SK-N-SH (cell line): ENCODE data around the gene PLSCR2. TPM values are rescaled to one million over a fixed set of nuclear protein-coding genes. Genes with fewer than 3 reads are reported as not detected.

Source experiments
- CTCF ChIA-PET: fragments of 300-600, 350-600 bp; formaldehyde crosslinking; extraction: SDS; loops from one replicate; lab custom pipeline; 2021; lab: Yijun Ruan, JAX
- POLR2A ChIA-PET: fragments of 350-600 bp; sonication (Branson Sonifier 250); formaldehyde crosslinking; extraction: SDS; loops from one replicate; lab custom pipeline; 2020; ENCODE audit warnings: antibody characterized with exemption, inconsistent platforms; lab: Yijun Ruan, JAX
- DNase-seq: peaks from one replicate; pipeline ENCODE4 v3.0.0; 2012
- H2AFZ ChIP-seq: fragments of 200-600 bp; sonication (generic); 2 replicates; pipeline ENCODE4 v1.8.1; 2016; ENCODE audit warnings: antibody characterized with exemption, mild to moderate bottlenecking, low read depth
- H3F3A ChIP-seq: fragments of 200-600 bp; sonication (generic); replicated peaks from 2 replicates; pipeline ENCODE3; 2016; ENCODE audit warnings: antibody characterized with exemption, mild to moderate bottlenecking; ENCODE audit not compliant: insufficient read depth
- H3K27ac ChIP-seq, 2 experiments: fragments of 200-500 bp in 1 of 2; fragments of 200-600 bp in 1 of 2; sonication (Bioruptor generic) in 1 of 2; sonication (generic), shearing (Covaris generic) in 1 of 2; 2 replicates each; pipeline versions ENCODE4 v1.5.1 to v1.6.1; 2014 to 2016; ENCODE audit warnings: low read depth in 2 of 2, inconsistent platforms in 1 of 2, low read length in 1 of 2, mild to moderate bottlenecking in 1 of 2, mixed read lengths in 1 of 2
- H3K27me3 ChIP-seq: fragments of 200-600 bp; sonication (generic), shearing (Covaris generic); 2 replicates; pipeline ENCODE4 v1.6.1; 2016; ENCODE audit warnings: mixed run types; ENCODE audit not compliant: insufficient read depth
- H3K36me3 ChIP-seq, 2 experiments: fragments of 200-500 bp in 1 of 2; fragments of 200-600 bp in 1 of 2; sonication (Bioruptor generic) in 1 of 2; sonication (generic) in 1 of 2; replicated peaks in 1 of 2; 2 replicates each; pipeline versions ENCODE3 to v1.5.1; 2014 to 2016; ENCODE audit warnings: low read length in 1 of 2, mild to moderate bottlenecking in 1 of 2; ENCODE audit not compliant: insufficient read depth in 2 of 2, control insufficient read depth in 1 of 2
- H3K4me1 ChIP-seq, 2 experiments: fragments of 200-500 bp in 1 of 2; fragments of 200-600 bp in 1 of 2; sonication (Bioruptor generic) in 1 of 2; sonication (generic), shearing (Covaris generic) in 1 of 2; 2 replicates each; pipeline versions ENCODE4 v1.5.1 to v1.6.1; 2014 to 2016; ENCODE audit warnings: low read depth in 1 of 2, low read length in 1 of 2, mixed run types in 1 of 2; ENCODE audit not compliant: insufficient read depth in 2 of 2, control insufficient read depth in 1 of 2
- H3K4me2 ChIP-seq: fragments of 200-600 bp; sonication (generic), shearing (Covaris generic); 2 replicates; pipeline ENCODE4 v1.6.1; 2017; ENCODE audit warnings: mixed run types
- H3K4me3 ChIP-seq, 2 experiments: fragments of 200-500 bp in 1 of 2; fragments of 200-600 bp in 1 of 2; sonication (Bioruptor generic) in 1 of 2; sonication (generic), shearing (Covaris generic) in 1 of 2; 2 replicates each; pipeline versions ENCODE4 v1.5.1 to v1.8.1; 2014 to 2016; ENCODE audit warnings: low read depth in 2 of 2, inconsistent platforms in 1 of 2, low read length in 1 of 2, mild to moderate bottlenecking in 1 of 2, mixed read lengths in 1 of 2, moderate library complexity in 1 of 2
- H3K79me2 ChIP-seq: fragments of 200-600 bp; sonication (generic); 2 replicates; pipeline ENCODE4 v1.8.1; 2017; ENCODE audit warnings: mild to moderate bottlenecking; ENCODE audit not compliant: insufficient read depth
- H3K9ac ChIP-seq: fragments of 200-600 bp; sonication (generic); 2 replicates; pipeline ENCODE4 v1.6.1; 2017; ENCODE audit warnings: mixed run types
- H3K9me2 ChIP-seq: fragments of 200-600 bp; sonication (generic); 2 replicates; pipeline ENCODE4 v1.6.1; 2017; ENCODE audit warnings: mixed run types
- H3K9me3 ChIP-seq: fragments of 200-600 bp; sonication (generic); 2 replicates; pipeline ENCODE4 v1.6.1; 2017; ENCODE audit warnings: mixed run types, mild to moderate bottlenecking, moderate library complexity
- H4K20me1 ChIP-seq: fragments of 200-600 bp; sonication (generic); 2 replicates; pipeline ENCODE4 v1.6.1; 2017; ENCODE audit warnings: mild to moderate bottlenecking, mixed run types; ENCODE audit not compliant: insufficient read depth
- CHD2 ChIP-seq: fragments of 150-350 bp; IDR thresholded peaks from 2 replicates; pipeline ENCODE4 v1.6.1; 2018; ENCODE audit warnings: low read length; ENCODE audit not compliant: partially characterized antibody
- FOXJ3 ChIP-seq: sonication (generic); formaldehyde crosslinking; IDR thresholded peaks from 2 replicates; pipeline ENCODE4 v1.5.1; 2020; ENCODE audit warnings: mild to moderate bottlenecking, missing genetic modification reagents
- FOXM1 ChIP-seq: IDR thresholded peaks from 2 replicates; pipeline ENCODE4 v1.4.0; 2012; ENCODE audit warnings: low read depth, mild to moderate bottlenecking
- GATA2 ChIP-seq: sonication (generic); formaldehyde crosslinking; IDR thresholded peaks from 2 replicates; pipeline ENCODE4 v1.5.0; 2020; ENCODE audit warnings: mild to moderate bottlenecking, missing genetic modification reagents
- MEF2A ChIP-seq: IDR thresholded peaks from 2 replicates; pipeline ENCODE4 v1.4.0; 2012; ENCODE audit warnings: low read depth, borderline replicate concordance
- MXI1 ChIP-seq: IDR thresholded peaks from 2 replicates; pipeline ENCODE4 v1.6.1; 2012; ENCODE audit warnings: mild to moderate bottlenecking, low read depth, low read length, improper control_type of control experiment
- POLR2AphosphoS5 ChIP-seq: IDR thresholded peaks from 2 replicates; pipeline ENCODE4 v1.6.1; 2012; ENCODE audit warnings: low read depth, low read length
- RAD21 ChIP-seq: IDR thresholded peaks from 2 replicates; pipeline ENCODE4 v1.6.1; 2012; ENCODE audit warnings: mild to moderate bottlenecking, low read length
- RCOR1 ChIP-seq: fragments of 150-350 bp; IDR thresholded peaks from 2 replicates; pipeline ENCODE4 v1.6.1; 2017; ENCODE audit warnings: antibody characterized with exemption, low read length
- RFX5 ChIP-seq: IDR thresholded peaks from 2 replicates; pipeline ENCODE4 v1.6.1; 2012; ENCODE audit warnings: mild to moderate bottlenecking, improper control_type of control experiment, low read length
- SIN3A ChIP-seq: IDR thresholded peaks from 2 replicates; pipeline ENCODE4 v1.6.1; 2012; ENCODE audit warnings: low read depth, mild to moderate bottlenecking, low read length, moderate library complexity, borderline replicate concordance
- SMC3 ChIP-seq: IDR thresholded peaks from 2 replicates; pipeline ENCODE4 v1.6.1; 2012; ENCODE audit warnings: low read depth, low read length, improper control_type of control experiment
- YY1 ChIP-seq: IDR thresholded peaks from 2 replicates; pipeline ENCODE4 v1.4.0; 2012; ENCODE audit warnings: low read depth, mild to moderate bottlenecking
- WGBS: methylation state at CpG from one replicate; pipeline ENCODE4 v1.1.6; 2017; ENCODE audit warnings: low lambda C conversion rate; 5-methylcytosine and 5-hydroxymethylcytosine counted together
- polyA plus RNA-seq, 3 experiments: library from polyadenylated mRNA; depleted of rRNA; stranded (reverse); fragments of >200 nt; gene quantifications; 2 replicates each; pipeline ENCODE4 v1.2.3, GENCODE V29; 2012
- TF ChIP-seq, protein P1 (sequence below): IDR thresholded peaks from 2 replicates; pipeline ENCODE4 v1.4.0; 2012; ENCODE audit warnings: low read depth, borderline replicate concordance
- TF ChIP-seq, protein P2 (sequence below): IDR thresholded peaks from 2 replicates; pipeline ENCODE4 v1.4.0; 2012; ENCODE audit warnings: low read depth, borderline replicate concordance
- TF ChIP-seq, protein P3 (sequence below): IDR thresholded peaks from 2 replicates; pipeline ENCODE4 v1.4.0; 2012; ENCODE audit warnings: low read depth
- TF ChIP-seq, protein P4 (sequence below): fragments of 150-350 bp; IDR thresholded peaks from 2 replicates; pipeline ENCODE4 v1.6.1; 2016; ENCODE audit warnings: mild to moderate bottlenecking, low read depth, low read length

The PLSCR2 gene
- polyA plus RNA-seq, 1 of the 3 experiments (the other 2 are of a cell fraction): not detected

DNA sequence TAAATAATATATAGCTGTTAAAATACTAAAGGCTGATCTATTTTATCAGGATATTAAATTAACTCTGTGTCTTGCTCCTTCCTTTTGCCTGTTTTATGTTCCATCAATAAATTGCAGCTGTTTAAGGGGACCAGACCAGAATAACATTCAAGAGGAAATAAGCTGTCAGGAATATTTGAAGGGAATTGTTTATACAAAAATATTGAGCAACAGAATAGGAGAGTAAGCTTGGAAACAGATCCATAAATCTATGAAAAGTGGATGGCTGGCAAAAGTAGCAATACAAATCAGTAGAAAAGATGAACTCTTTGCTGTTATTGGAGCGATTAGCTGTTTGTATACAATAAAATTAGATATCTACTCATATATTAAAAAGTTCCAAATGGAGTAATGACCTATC, 36.2 kb upstream of the PLSCR2 start:
- H3K4me1 ChIP-seq: peaks cover 0 to 34% of the 10 kb centered on the region in 2 experiments; a peak in 1 of 4 replicates
- ChIA-PET POLR2A (no interaction called here), CTCF (no interaction called here)
- no peak overlapping the region for H3K4me3 ChIP-seq
- H3K27me3 ChIP-seq: no peaks in the 10 kb centered on the region
- TF ChIP-seq FOXM1 (no peak), RFX5 (no peak), YY1 (no peak), FOXJ3 (CRISPR knock-in tag) (no peak), MEF2A (no peak), MXI1 (no peak), POLR2AphosphoS5 (no peak), SMC3 (no peak), CHD2 (no peak), RCOR1 (no peak), SIN3A (no peak), GATA2 (CRISPR knock-in tag) (no peak), RAD21 (no peak)
- TF ChIP-seq, protein P1, sequence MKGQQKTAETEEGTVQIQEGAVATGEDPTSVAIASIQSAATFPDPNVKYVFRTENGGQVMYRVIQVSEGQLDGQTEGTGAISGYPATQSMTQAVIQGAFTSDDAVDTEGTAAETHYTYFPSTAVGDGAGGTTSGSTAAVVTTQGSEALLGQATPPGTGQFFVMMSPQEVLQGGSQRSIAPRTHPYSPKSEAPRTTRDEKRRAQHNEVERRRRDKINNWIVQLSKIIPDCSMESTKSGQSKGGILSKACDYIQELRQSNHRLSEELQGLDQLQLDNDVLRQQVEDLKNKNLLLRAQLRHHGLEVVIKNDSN: no peak
- TF ChIP-seq, protein P2, sequence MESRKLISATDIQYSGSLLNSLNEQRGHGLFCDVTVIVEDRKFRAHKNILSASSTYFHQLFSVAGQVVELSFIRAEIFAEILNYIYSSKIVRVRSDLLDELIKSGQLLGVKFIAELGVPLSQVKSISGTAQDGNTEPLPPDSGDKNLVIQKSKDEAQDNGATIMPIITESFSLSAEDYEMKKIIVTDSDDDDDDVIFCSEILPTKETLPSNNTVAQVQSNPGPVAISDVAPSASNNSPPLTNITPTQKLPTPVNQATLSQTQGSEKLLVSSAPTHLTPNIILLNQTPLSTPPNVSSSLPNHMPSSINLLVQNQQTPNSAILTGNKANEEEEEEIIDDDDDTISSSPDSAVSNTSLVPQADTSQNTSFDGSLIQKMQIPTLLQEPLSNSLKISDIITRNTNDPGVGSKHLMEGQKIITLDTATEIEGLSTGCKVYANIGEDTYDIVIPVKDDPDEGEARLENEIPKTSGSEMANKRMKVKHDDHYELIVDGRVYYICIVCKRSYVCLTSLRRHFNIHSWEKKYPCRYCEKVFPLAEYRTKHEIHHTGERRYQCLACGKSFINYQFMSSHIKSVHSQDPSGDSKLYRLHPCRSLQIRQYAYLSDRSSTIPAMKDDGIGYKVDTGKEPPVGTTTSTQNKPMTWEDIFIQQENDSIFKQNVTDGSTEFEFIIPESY: no peak
- TF ChIP-seq, protein P3, sequence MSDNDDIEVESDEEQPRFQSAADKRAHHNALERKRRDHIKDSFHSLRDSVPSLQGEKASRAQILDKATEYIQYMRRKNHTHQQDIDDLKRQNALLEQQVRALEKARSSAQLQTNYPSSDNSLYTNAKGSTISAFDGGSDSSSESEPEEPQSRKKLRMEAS: no peak
- TF ChIP-seq, protein P4, sequence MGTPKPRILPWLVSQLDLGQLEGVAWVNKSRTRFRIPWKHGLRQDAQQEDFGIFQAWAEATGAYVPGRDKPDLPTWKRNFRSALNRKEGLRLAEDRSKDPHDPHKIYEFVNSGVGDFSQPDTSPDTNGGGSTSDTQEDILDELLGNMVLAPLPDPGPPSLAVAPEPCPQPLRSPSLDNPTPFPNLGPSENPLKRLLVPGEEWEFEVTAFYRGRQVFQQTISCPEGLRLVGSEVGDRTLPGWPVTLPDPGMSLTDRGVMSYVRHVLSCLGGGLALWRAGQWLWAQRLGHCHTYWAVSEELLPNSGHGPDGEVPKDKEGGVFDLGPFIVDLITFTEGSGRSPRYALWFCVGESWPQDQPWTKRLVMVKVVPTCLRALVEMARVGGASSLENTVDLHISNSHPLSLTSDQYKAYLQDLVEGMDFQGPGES: no peak
- no peaks in the 10 kb centered on the region for H3K79me2 ChIP-seq
- no peak overlapping the region for H2AFZ ChIP-seq
- no peak overlapping the region for H3K4me2 ChIP-seq
- DNase-seq: no peak
- no peaks in the 10 kb centered on the region for H3K9me2 ChIP-seq
- peak overlapping the region in 1 of 2 experiments; percentile 86; a peak in 2 of 4 replicates for H3K27ac ChIP-seq
- H4K20me1 ChIP-seq: no peaks in the 10 kb centered on the region
- peaks cover 28% of the 10 kb centered on the region for H3F3A ChIP-seq
- no peak overlapping the region for H3K9ac ChIP-seq
- 82% methylated on average over 1 of the region's 1 CpG for WGBS
- no peaks in the 10 kb centered on the region for H3K36me3 ChIP-seq
- no peaks in the 10 kb centered on the region for H3K9me3 ChIP-seq
